ENCODE data around the gene AP4E1.

The AP4E1 gene

GRCh38 chr15:50879016-50879617 lies 29.4 kb upstream of the AP4E1 start:
- no peak for TF ChIP-seq CTCF (IDR thresholded peaks at IDR 0.05; ENCODE audit: unreplicated experiment in 3 of 3)
- no peaks in the 10 kb centered on the region for H3K36me3 Mint-ChIP-seq (ENCODE audit: low read depth)
- H3K9me3 Mint-ChIP-seq, result no peaks in the 10 kb centered on the region
- peaks cover 14% of the 10 kb centered on the region for H3K4me1 Mint-ChIP-seq
- no peak overlapping the region for H3K27ac Mint-ChIP-seq
- H3K4me3 Mint-ChIP-seq, result no peak overlapping the region
- H3K27me3 Mint-ChIP-seq (ENCODE audit: low read depth), result no peaks in the 10 kb centered on the region

GRCh38 chr15:50880206-50880605 lies 28.3 kb upstream of the AP4E1 start:
- H3K9me3 Mint-ChIP-seq, result no peaks in the 10 kb centered on the region
- H3K4me1 Mint-ChIP-seq, result peaks cover 20% of the 10 kb centered on the region
- H3K4me3 Mint-ChIP-seq, result no peak overlapping the region
- no peaks in the 10 kb centered on the region for H3K27me3 Mint-ChIP-seq (ENCODE audit: low read depth)
- TF ChIP-seq CTCF (IDR thresholded peaks at IDR 0.05; ENCODE audit: unreplicated experiment in 3 of 3), result no peak
- H3K27ac Mint-ChIP-seq, result no peak overlapping the region
- H3K36me3 Mint-ChIP-seq (ENCODE audit: low read depth), result no peaks in the 10 kb centered on the region

GRCh38 chr15:50880651-50881114 lies 27.8 kb upstream of the AP4E1 start:
- peaks cover 21% of the 10 kb centered on the region for H3K4me1 Mint-ChIP-seq
- H3K9me3 Mint-ChIP-seq, result no peaks in the 10 kb centered on the region
- TF ChIP-seq CTCF (IDR thresholded peaks at IDR 0.05; ENCODE audit: unreplicated experiment in 3 of 3), result no peak
- no peak overlapping the region for H3K27ac Mint-ChIP-seq
- no peaks in the 10 kb centered on the region for H3K27me3 Mint-ChIP-seq (ENCODE audit: low read depth)
- H3K36me3 Mint-ChIP-seq (ENCODE audit: low read depth), result no peaks in the 10 kb centered on the region
- H3K4me3 Mint-ChIP-seq, result no peak overlapping the region

GRCh38 chr15:50881121-50882048 lies 27.1 kb upstream of the AP4E1 start:
- no peak overlapping the region for H3K27ac Mint-ChIP-seq
- peaks cover 23% of the 10 kb centered on the region for H3K4me1 Mint-ChIP-seq
- H3K4me3 Mint-ChIP-seq, result no peak overlapping the region
- H3K27me3 Mint-ChIP-seq (ENCODE audit: low read depth), result peaks cover 4% of the 10 kb centered on the region
- no peaks in the 10 kb centered on the region for H3K9me3 Mint-ChIP-seq
- no peak for TF ChIP-seq CTCF (IDR thresholded peaks at IDR 0.05; ENCODE audit: unreplicated experiment in 3 of 3)
- H3K36me3 Mint-ChIP-seq (ENCODE audit: low read depth), result no peaks in the 10 kb centered on the region

- Mint-ChIP-seq H3K4me1 (peaks cover 13% of the 10 kb centered on the region), H3K27ac (no peak overlapping the region), H3K4me3 (no peak overlapping the region), H3K9me3 (no peaks in the 10 kb centered on the region), H3K36me3 (ENCODE audit: low read depth) (no peaks in the 10 kb centered on the region), H3K27me3 (ENCODE audit: low read depth) (peaks cover 4% of the 10 kb centered on the region)
- no peak for TF ChIP-seq CTCF (IDR thresholded peaks at IDR 0.05; ENCODE audit: unreplicated experiment in 3 of 3)
Measured at GRCh38 chr15:50883903-50884302, 24.6 kb upstream of the AP4E1 start.
